Measurements from ENCODE around the gene ZNF205.
"Not testable (repeated sequence)": the region's sequence is repeated elsewhere in the genome, so short reads cannot be mapped to it uniquely, and the experiment has no call there.

- not testable (repeated sequence) for TF ChIP-seq POLR2AphosphoS5, CTCF, POLR2A, EP300 (IDR thresholded peaks at IDR 0.05)
Measured at GRCh38 chr16:3075946-3076345, 36.4 kb upstream of the ZNF205 start.
